Naive thymus-derived CD4-positive, alpha-beta T cell (primary cell): ENCODE measurements around the gene RPS2. TPM values are rescaled to one million over a fixed set of nuclear protein-coding genes. Genes with fewer than 3 reads are reported as not detected.
A peak's percentile ranks its signal among the peaks of the same experiment; 100 is the strongest.
"Not testable (repeated sequence)": the region's sequence is repeated elsewhere in the genome, so short reads cannot be mapped to it uniquely, and the experiment has no call there.

Source experiments
- ATAC-seq: fragments of 150-1000 bp; cut with Tn5 transposase; 2 replicates; pipeline ENCODE4 v1.10.0; 2021; ENCODE audit warnings: mild to moderate bottlenecking, moderate library complexity
- CTCF ChIA-PET: fragments of 350-600 bp; sonication (Branson Sonifier 250); formaldehyde crosslinking; loops from one replicate; lab custom pipeline; 2021; ENCODE audit warnings: antibody characterized with exemption; lab: Charles Lee
- POLR2A ChIA-PET: fragments of 350-600 bp; sonication (Branson Sonifier 250); formaldehyde crosslinking; loops from one replicate; lab custom pipeline; 2021; ENCODE audit warnings: antibody characterized with exemption, inconsistent platforms; lab: Charles Lee
- DNase-seq, 9 donors: peaks; one replicate each; pipeline versions ENCODE4 v3.0.0 to v3.0.0-alpha.2; 2020 to 2022; ENCODE audit warnings: mixed read lengths in 1 of 9
- H3K27ac ChIP-seq: one replicate; pipeline ENCODE4 v1.7.0; 2013; ENCODE audit warnings: mild to moderate bottlenecking, low read depth, low read length, moderate library complexity
- H3K27me3 ChIP-seq, 2 donors: one replicate each; pipeline ENCODE4 v1.7.0; 2013; ENCODE audit warnings: low read length in 2 of 2, mild to moderate bottlenecking in 2 of 2, moderate library complexity in 2 of 2; ENCODE audit not compliant: control insufficient read depth in 2 of 2, insufficient read depth in 2 of 2
- H3K36me3 ChIP-seq, 3 experiments: 1 replicate in 2 of 3; 2 replicates in 1 of 3; pipeline ENCODE4 v1.7.0; 2013; ENCODE audit warnings: low read length in 3 of 3, mild to moderate bottlenecking in 3 of 3, moderate library complexity in 1 of 3; ENCODE audit not compliant: insufficient read depth in 3 of 3, control insufficient read depth in 2 of 3
- H3K4me1 ChIP-seq, 2 donors: one replicate each; pipeline ENCODE4 v1.7.0; 2013; ENCODE audit warnings: low read length in 2 of 2, mild to moderate bottlenecking in 2 of 2, moderate library complexity in 1 of 2; ENCODE audit not compliant: control insufficient read depth in 2 of 2, insufficient read depth in 2 of 2
- H3K4me3 ChIP-seq: 2 replicates; pipeline ENCODE4 v1.7.0; 2013; ENCODE audit warnings: mild to moderate bottlenecking, low read length
- H3K9me3 ChIP-seq, 3 experiments: 1 replicate in 2 of 3; 2 replicates in 1 of 3; pipeline ENCODE4 v1.7.0; 2013; ENCODE audit warnings: low read length in 3 of 3; ENCODE audit not compliant: control insufficient read depth in 2 of 3
- H3K27ac Mint-ChIP-seq, 9 donors: one replicate each; pipeline ENCODE4 v1.8.0; 2020 to 2022; ENCODE audit warnings: mixed read lengths in 9 of 9, mild to moderate bottlenecking in 8 of 9, moderate library complexity in 5 of 9, inconsistent platforms in 2 of 9
- H3K27me3 Mint-ChIP-seq, 5 donors: one replicate each; pipeline ENCODE4 v1.8.0; 2021 to 2022; ENCODE audit warnings: mixed read lengths in 5 of 5, mild to moderate bottlenecking in 1 of 5
- H3K36me3 Mint-ChIP-seq, 5 donors: one replicate each; pipeline ENCODE4 v1.8.0; 2020 to 2022; ENCODE audit warnings: mixed read lengths in 5 of 5, mild to moderate bottlenecking in 3 of 5, inconsistent platforms in 1 of 5
- H3K4me1 Mint-ChIP-seq, 7 donors: one replicate each; pipeline ENCODE4 v1.8.0; 2020 to 2022; ENCODE audit warnings: mixed read lengths in 7 of 7, mild to moderate bottlenecking in 3 of 7, inconsistent platforms in 1 of 7
- H3K4me3 Mint-ChIP-seq, 10 donors: one replicate each; pipeline ENCODE4 v1.8.0; 2020 to 2022; ENCODE audit warnings: mild to moderate bottlenecking in 10 of 10, mixed read lengths in 10 of 10, moderate library complexity in 6 of 10, inconsistent platforms in 2 of 10
- H3K9me3 Mint-ChIP-seq, 11 donors: one replicate each; pipeline ENCODE4 v1.8.0; 2020 to 2022; ENCODE audit warnings: mixed read lengths in 11 of 11, mild to moderate bottlenecking in 4 of 11, inconsistent platforms in 1 of 11, moderate library complexity in 1 of 11
- intact Hi-C, 2 donors: fragments of 100-400 bp; cut with micrococcal nuclease; formaldehyde crosslinking; loops; one replicate each; pipeline ENCODE4 v1.15.1; 2023
- polyA plus RNA-seq, 2 donors: library from polyadenylated mRNA; unstranded; fragments of 300-500 nt; fragmentation: Illumina TruSeq; gene quantifications; one replicate each; pipeline ENCODE4 v1.2.3, GENCODE V29; 2021
- total RNA-seq, 6 experiments: library from RNA in 5 of 6; stranded (reverse) in 5 of 6; gene quantifications; 1 replicate in 5 of 6; 2 replicates in 1 of 6; pipeline ENCODE4 v1.2.3 and lab custom pipeline; 2021 to 2026

Gene RPS2
- total and polyA plus RNA-seq, 7 experiments from 2014 or later = 2,562 to 7,254 (median 3,209) TPM

DNA sequence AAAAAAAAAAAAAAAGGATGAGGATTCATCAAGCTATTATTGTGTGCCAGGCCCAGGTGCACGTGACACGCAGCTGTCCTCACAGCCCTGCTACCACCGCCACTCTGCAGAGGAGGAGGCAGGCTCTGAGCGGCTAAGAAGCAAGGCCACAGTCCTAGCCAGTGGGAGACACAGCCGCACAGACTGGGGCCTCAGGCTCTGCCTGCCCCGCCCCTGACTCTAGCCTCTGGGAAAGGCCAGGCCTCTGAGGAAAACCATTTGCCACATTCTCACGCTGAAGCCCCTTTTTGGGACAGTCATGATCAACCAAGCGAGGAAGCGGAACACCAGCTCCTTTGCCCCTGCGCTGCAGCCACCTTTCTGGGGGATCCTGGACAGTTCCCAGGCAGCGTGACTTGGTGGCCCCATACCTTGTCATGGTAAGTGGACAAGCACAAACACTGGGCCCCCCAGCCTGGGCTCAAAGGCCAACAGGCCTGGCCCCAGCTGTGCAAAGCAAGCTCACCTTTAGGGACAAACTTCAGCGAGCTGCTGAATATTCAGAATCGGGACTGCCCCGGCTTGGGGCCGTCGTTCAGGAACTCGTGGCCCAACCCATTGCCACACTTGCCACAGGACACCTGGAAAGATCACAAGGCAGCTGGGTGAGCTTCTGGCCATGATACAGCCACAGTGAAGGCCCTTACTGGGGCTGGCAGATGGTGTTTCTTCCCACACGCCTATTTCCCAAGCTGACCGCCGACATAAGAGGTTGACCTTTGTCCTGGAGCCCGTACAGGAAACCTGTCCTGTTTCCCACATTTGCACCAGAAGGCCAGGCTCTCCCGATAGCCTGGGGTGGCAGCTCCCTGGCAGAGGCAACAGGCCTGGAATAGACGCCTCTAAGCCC lies 24.1 kb downstream of the RPS2 start:
- Histone ChIP-seq H3K4me1 (peaks cover 6 to 7% of the 10 kb centered on the region in 2 donors), H3K9me3 (no peaks in the 10 kb centered on the region), H3K27me3 (no peaks in the 10 kb centered on the region), H3K4me3 (no peak overlapping the region), H3K27ac (no peak overlapping the region), H3K36me3 (peaks cover 0 to 28% (median 4%) of the 10 kb centered on the region in 3 experiments)
- H3K4me3 Mint-ChIP-seq = peak overlapping the region in 3 of 10 donors; percentile 13 to 45 (median 16)
- no peaks in the 10 kb centered on the region for H3K9me3 Mint-ChIP-seq
- DNase-seq (no peak), ATAC-seq (no peak)
- H3K36me3 Mint-ChIP-seq = peaks cover 0 to 5% (median 0%) of the 10 kb centered on the region in 5 donors
- peaks cover 4 to 24% (median 11%) of the 10 kb centered on the region in 7 donors for H3K4me1 Mint-ChIP-seq
- intact Hi-C loops = loop anchor here in 1 of 2 donors (5.0 to 10.0 kb wide), 5 partner anchors 236 to 633 kb away; partner anchors contain the start of genes CRAMP1, IFT140, MAPK8IP3 and TELO2
- H3K27ac Mint-ChIP-seq = no peak overlapping the region
- POLR2A ChIA-PET = interaction anchor here (2.3 to 5.0 kb wide), 2 partner anchors 24 to 158 kb away, joined by 6 to 52 read pairs; partner anchors contain the start of genes NUBP2, RPS2 and SPSB3
- no peaks in the 10 kb centered on the region for H3K27me3 Mint-ChIP-seq
- CTCF ChIA-PET = interaction anchor here (0.5 to 1.3 kb wide), 3 partner anchors 11 to 235 kb away, joined by 3 to 7 read pairs (median 4); no protein-coding TSS in a partner anchor

- H3K4me3 Mint-ChIP-seq, H3K9me3 ChIP-seq, H3K4me3 ChIP-seq, H3K9me3 Mint-ChIP-seq, DNase-seq, H3K27me3 Mint-ChIP-seq, ATAC-seq, H3K27me3 ChIP-seq, H3K27ac Mint-ChIP-seq, H3K27ac ChIP-seq, H3K4me1 ChIP-seq, H3K36me3 Mint-ChIP-seq: not testable (repeated sequence)
- ChIA-PET CTCF (interaction anchor here (0.6 kb wide), 2 partner anchors 12 to 75 kb away, joined by 3 read pairs; no protein-coding TSS in a partner anchor), POLR2A (interaction anchor here (1.2 to 5.0 kb wide), 3 partner anchors 25 to 157 kb away, joined by 4 to 52 read pairs (median 6); partner anchors contain the start of genes NUBP2, RPS2 and SPSB3)
- intact Hi-C loops = loop anchor here in 1 of 2 donors (5.0 to 10.0 kb wide), 5 partner anchors 235 to 633 kb away; partner anchors contain the start of genes CRAMP1, IFT140, MAPK8IP3 and TELO2
- peaks cover 4 to 23% (median 11%) of the 10 kb centered on the region in 7 donors for H3K4me1 Mint-ChIP-seq
- H3K36me3 ChIP-seq = peaks cover 0 to 28% (median 4%) of the 10 kb centered on the region in 3 experiments
Measured at GRCh38 chr16:1939833-1940232, 24.8 kb downstream of the RPS2 start.

DNA sequence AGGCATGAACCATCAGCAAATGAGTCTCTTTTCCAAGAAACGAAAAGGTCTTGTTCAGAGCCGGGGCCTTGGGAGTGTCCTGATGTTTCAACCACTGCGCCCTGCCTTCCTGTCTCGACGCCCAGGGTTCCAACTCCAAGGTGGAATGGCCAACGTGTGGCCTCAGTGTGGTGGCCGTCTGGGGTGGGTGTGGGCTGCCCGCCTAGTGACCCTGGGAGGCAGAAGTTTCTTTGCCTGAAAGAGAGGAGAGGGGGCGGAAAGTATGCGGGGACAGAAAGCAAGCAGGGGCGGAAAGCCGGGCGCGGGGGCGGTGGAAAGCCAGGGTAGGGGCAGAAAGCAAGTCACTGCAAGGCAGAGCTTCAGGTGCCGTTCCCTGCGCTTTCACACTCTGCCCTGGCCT lies 25.7 kb downstream of the RPS2 start:
- intact Hi-C loops = no loop called here
- ChIA-PET POLR2A (interaction anchor here (1.2 kb wide), 1 partner anchor 26 kb away, joined by 4 read pairs; the partner anchor contains the start of gene RPS2), CTCF (no interaction called here)
- Mint-ChIP-seq H3K4me3 (peak overlapping the region in 1 of 10 donors; percentile 61), H3K27me3 (no peaks in the 10 kb centered on the region), H3K27ac (no peak overlapping the region), H3K36me3 (peaks cover 0 to 5% (median 0%) of the 10 kb centered on the region in 5 donors), H3K9me3 (no peaks in the 10 kb centered on the region), H3K4me1 (peaks cover 4 to 16% (median 11%) of the 10 kb centered on the region in 7 donors)
- no peak overlapping the region for H3K27ac ChIP-seq
- DNase-seq (no peak), ATAC-seq (no peak)
- H3K4me3 ChIP-seq = no peak overlapping the region
- no peaks in the 10 kb centered on the region for H3K27me3 ChIP-seq
- H3K36me3 ChIP-seq = peaks cover 0 to 28% (median 4%) of the 10 kb centered on the region in 3 experiments
- H3K4me1 ChIP-seq = peaks cover 6 to 7% of the 10 kb centered on the region in 2 donors
- H3K9me3 ChIP-seq = no peaks in the 10 kb centered on the region

DNA sequence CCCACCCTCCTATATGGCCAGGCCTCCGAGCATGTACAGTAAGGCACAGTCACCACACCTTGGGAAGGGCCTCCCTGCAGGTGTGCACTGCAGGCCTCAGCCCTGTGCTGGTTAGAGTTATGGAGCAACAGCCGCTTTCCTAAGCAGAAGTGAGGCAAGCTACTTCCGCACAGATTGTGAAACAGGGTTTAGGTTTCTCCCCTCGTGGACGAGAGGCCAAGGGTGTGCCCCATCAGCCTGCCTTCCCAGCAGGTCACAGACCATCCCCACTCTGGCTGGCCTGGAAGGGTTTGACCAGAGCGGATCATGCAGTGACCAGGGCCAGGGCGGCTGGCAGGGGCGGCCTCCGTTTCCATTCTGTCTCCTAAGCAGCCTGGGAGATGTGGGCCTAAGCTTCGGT lies 26.3 kb downstream of the RPS2 start:
- Histone ChIP-seq H3K4me1 (peaks cover 6 to 7% of the 10 kb centered on the region in 2 donors), H3K27me3 (no peaks in the 10 kb centered on the region), H3K36me3 (peaks cover 0 to 28% (median 4%) of the 10 kb centered on the region in 3 experiments), H3K4me3 (no peak overlapping the region), H3K27ac (no peak overlapping the region), H3K9me3 (no peaks in the 10 kb centered on the region)
- Mint-ChIP-seq H3K27ac (no peak overlapping the region), H3K4me1 (peaks cover 0 to 11% (median 9%) of the 10 kb centered on the region in 7 donors), H3K27me3 (no peaks in the 10 kb centered on the region), H3K36me3 (peaks cover 0 to 5% (median 0%) of the 10 kb centered on the region in 5 donors), H3K4me3 (no peak overlapping the region), H3K9me3 (no peaks in the 10 kb centered on the region)
- intact Hi-C loops = no loop called here
- no peak for DNase-seq
- ATAC-seq = peak; percentile 2
- CTCF ChIA-PET = no interaction called here
- POLR2A ChIA-PET = no interaction called here

GRCh38 chr16:1936945-1937479 lies 27.6 kb downstream of the RPS2 start:
- H3K27ac ChIP-seq = no peak overlapping the region
- ChIA-PET POLR2A (no interaction called here), CTCF (interaction anchor here (0.8 kb wide), 1 partner anchor 8 kb away, joined by 4 read pairs; no protein-coding TSS in a partner anchor)
- peaks cover 0 to 28% (median 4%) of the 10 kb centered on the region in 3 experiments for H3K36me3 ChIP-seq
- Mint-ChIP-seq H3K27ac (no peak overlapping the region), H3K27me3 (no peaks in the 10 kb centered on the region), H3K9me3 (no peaks in the 10 kb centered on the region), H3K36me3 (peaks cover 0 to 5% (median 0%) of the 10 kb centered on the region in 5 donors), H3K4me3 (no peak overlapping the region), H3K4me1 (peaks cover 0 to 11% (median 7%) of the 10 kb centered on the region in 7 donors)
- no peaks in the 10 kb centered on the region for H3K27me3 ChIP-seq
- peaks cover under 1 to 3% of the 10 kb centered on the region in 2 donors for H3K4me1 ChIP-seq
- no peak overlapping the region for H3K4me3 ChIP-seq
- DNase-seq (no peak), ATAC-seq (no peak)
- intact Hi-C loops = no loop called here
- no peaks in the 10 kb centered on the region for H3K9me3 ChIP-seq

DNA sequence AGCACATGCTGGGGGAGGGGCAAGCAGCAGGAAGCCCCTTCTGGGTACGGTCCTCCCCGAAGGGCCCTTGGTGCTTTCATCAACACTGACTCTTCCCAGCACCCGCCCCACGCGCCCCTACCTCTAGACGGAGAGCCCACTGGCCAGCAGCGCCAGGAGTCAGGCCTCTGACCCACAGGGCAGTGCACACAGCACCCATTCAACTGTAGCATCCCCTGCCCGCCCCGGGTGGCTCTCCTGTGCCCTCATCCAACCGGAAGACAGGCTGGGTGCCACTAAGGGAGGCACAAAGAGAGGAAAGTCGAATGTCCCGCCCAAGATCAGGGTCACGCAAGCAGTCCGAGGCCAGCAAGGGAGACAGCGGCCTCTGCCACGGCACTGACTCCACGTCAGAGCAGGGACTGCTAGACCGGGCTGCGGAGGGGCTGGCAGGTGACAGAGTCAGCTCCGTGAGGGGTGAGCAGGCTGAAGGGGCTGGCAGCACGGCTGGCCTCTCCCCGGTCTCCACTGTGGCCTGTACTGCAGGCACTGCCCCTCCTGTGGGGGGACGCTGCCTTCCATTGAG lies 31.4 kb downstream of the RPS2 start:
- DNase-seq = no peak
- H3K9me3 ChIP-seq = no peaks in the 10 kb centered on the region
- H3K9me3 Mint-ChIP-seq = no peaks in the 10 kb centered on the region
- POLR2A ChIA-PET = interaction anchor here (0.6 kb wide), 1 partner anchor 367 kb away, joined by 3 read pairs; no protein-coding TSS in a partner anchor
- CTCF ChIA-PET = no interaction called here
- peaks cover 2 to 6% (median 4%) of the 10 kb centered on the region in 7 donors for H3K4me1 Mint-ChIP-seq
- H3K36me3 ChIP-seq = peaks cover 0 to 5% (median 0%) of the 10 kb centered on the region in 3 experiments
- no peak overlapping the region for H3K27ac ChIP-seq
- H3K4me3 ChIP-seq = no peak overlapping the region
- H3K27me3 Mint-ChIP-seq = no peaks in the 10 kb centered on the region
- ATAC-seq = no peak
- H3K36me3 Mint-ChIP-seq = peaks cover 0 to 1% (median 0%) of the 10 kb centered on the region in 5 donors
- H3K27ac Mint-ChIP-seq = no peak overlapping the region
- H3K4me3 Mint-ChIP-seq = no peak overlapping the region
- intact Hi-C loops = no loop called here
- no peaks in the 10 kb centered on the region for H3K4me1 ChIP-seq
- H3K27me3 ChIP-seq = no peaks in the 10 kb centered on the region
